Upper lobe of right lung (tissue), 1 donor: Measurements from ENCODE around the gene MAFG. TPM values are rescaled to one million over a fixed set of nuclear protein-coding genes. Genes with fewer than 3 reads are reported as not detected.

Experiments
- ATAC-seq: fragments of 200-7000 bp; cut with Tn5 transposase; one replicate; pipeline ENCODE4 v1.9.1; 2020; ENCODE audit warnings: mild to moderate bottlenecking, moderate library complexity
- DNase-seq: peaks from one replicate; pipeline ENCODE4 v3.0.0-alpha.2; 2020
- H3K27ac ChIP-seq: fragments of 200-600 bp; one replicate; pipeline ENCODE4 v1.8.0; 2022
- H3K27me3 ChIP-seq: fragments of 200-600 bp; one replicate; pipeline ENCODE4 v1.8.0; 2022; ENCODE audit warnings: mild to moderate bottlenecking
- H3K36me3 ChIP-seq: fragments of 200-600 bp; one replicate; pipeline ENCODE4 v1.8.0; 2022
- H3K4me1 ChIP-seq: fragments of 200-600 bp; one replicate; pipeline ENCODE4 v1.8.0; 2022
- H3K4me3 ChIP-seq: fragments of 200-600 bp; one replicate; pipeline ENCODE4 v1.8.0; 2022; ENCODE audit warnings: mild to moderate bottlenecking
- H3K9me3 ChIP-seq: fragments of 200-600 bp; one replicate; pipeline ENCODE4 v1.8.0; 2022
- intact Hi-C: fragments of 100-400 bp; cut with DNase I; formaldehyde crosslinking; loops from one replicate; pipeline ENCODE4 v1.11.0; 2022
- total RNA-seq: library from RNA; stranded (reverse); fragmentation: NEBNext Ultra II Directional; extraction: Animal tissue kit (Norgen Biotek cat#: 25700); gene quantifications from one replicate; pipeline ENCODE4 v1.2.1, GENCODE V29; 2021
- TF ChIP-seq, protein P1 (sequence below): fragments of 200-600 bp; IDR thresholded peaks from one replicate; pipeline ENCODE4 v1.8.0; 2022; ENCODE audit warnings: antibody characterized with exemption
- donor health status: DM: no; HTN: yes; CAD: no; lungs with severe emphysema.

MAFG gene
- total RNA-seq, 1 donor from 2014 or later: 35.9 TPM

DNA sequence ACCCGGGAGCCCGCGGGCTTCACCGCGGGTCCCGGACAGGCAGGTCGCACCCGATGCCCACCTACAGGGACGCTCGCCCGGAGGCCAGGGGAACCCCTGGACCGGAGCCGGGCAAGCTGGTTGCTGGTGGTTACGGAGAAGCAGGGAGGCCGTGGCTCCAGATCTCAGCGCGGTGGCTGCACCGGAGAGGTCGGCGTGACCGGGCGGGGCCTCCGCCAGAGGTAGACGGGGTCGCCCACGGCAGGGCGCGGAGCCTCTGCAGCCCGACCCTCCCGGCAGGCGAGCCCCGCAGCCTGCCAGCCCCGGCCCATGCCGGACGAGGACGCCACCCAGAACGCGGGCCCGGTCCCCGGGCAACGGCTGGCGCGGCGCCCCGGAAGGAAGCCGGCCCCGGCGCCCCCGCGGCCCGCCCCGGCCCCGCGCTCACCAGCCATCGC is 16.7 kb downstream of the MAFG start:
- Histone ChIP-seq H3K4me1 (peaks cover 13% of the 10 kb centered on the region), H3K36me3 (peaks cover 45% of the 10 kb centered on the region), H3K9me3 (no peaks in the 10 kb centered on the region), H3K27ac (peak overlapping the region; percentile 60), H3K27me3 (no peaks in the 10 kb centered on the region), H3K4me3 (peak overlapping the region; percentile 85)
- ATAC-seq: no peak
- intact Hi-C loops: no loop called here
- TF ChIP-seq, protein P1, sequence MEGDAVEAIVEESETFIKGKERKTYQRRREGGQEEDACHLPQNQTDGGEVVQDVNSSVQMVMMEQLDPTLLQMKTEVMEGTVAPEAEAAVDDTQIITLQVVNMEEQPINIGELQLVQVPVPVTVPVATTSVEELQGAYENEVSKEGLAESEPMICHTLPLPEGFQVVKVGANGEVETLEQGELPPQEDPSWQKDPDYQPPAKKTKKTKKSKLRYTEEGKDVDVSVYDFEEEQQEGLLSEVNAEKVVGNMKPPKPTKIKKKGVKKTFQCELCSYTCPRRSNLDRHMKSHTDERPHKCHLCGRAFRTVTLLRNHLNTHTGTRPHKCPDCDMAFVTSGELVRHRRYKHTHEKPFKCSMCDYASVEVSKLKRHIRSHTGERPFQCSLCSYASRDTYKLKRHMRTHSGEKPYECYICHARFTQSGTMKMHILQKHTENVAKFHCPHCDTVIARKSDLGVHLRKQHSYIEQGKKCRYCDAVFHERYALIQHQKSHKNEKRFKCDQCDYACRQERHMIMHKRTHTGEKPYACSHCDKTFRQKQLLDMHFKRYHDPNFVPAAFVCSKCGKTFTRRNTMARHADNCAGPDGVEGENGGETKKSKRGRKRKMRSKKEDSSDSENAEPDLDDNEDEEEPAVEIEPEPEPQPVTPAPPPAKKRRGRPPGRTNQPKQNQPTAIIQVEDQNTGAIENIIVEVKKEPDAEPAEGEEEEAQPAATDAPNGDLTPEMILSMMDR: no peak
- DNase-seq: peak; percentile 76

DNA sequence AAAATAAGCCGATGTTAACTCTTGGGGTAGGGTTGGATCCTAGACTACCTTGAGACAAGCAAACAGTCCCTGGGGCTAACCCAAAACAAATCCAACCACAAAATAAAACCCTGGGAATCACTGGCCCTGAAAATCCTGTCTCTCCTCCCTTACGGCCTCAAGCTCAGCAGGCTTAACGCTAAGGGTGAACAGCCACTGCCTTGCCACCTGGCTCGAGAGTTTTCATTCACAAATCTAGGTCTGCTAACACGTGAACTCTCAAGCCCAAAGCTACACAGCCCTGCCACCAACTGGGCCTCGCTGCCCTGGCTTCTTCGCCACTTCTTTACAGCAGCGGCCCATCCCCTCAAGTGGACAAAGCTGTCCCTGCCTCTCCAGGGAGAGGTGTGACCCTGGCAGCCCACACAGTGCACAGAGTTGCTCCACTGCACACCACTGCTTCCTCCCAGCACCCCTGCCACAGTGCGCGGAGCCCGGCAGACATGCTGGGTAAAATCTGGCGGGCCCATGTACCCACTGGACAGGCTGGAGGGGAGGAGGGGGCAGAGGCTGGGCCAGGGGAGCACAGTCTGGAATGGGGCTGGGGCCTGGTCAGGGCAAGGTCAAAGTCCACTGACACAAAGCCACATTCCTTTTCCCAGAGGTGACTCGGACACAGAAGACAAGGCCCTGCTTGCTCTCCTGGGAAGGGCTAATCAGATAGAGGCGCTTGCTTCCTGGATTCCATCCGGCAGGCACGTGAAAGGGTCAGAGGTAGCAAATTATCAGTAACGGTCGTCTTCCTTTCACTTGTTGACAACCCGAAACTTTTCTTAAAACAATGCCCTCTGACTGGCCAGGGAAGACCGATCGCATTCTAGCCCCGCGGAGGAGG is 17.3 kb downstream of the MAFG start:
- TF ChIP-seq, protein P1: no peak
- ATAC-seq (peak; percentile 2), DNase-seq (no peak)
- peak overlapping the region; percentile 85 for H3K4me3 ChIP-seq
- H3K4me1 ChIP-seq: peaks cover 13% of the 10 kb centered on the region
- no peaks in the 10 kb centered on the region for H3K27me3 ChIP-seq
- intact Hi-C loops: no loop called here
- H3K27ac ChIP-seq: peak overlapping the region; percentile 60
- H3K9me3 ChIP-seq: no peaks in the 10 kb centered on the region
- peaks cover 46% of the 10 kb centered on the region for H3K36me3 ChIP-seq

DNA sequence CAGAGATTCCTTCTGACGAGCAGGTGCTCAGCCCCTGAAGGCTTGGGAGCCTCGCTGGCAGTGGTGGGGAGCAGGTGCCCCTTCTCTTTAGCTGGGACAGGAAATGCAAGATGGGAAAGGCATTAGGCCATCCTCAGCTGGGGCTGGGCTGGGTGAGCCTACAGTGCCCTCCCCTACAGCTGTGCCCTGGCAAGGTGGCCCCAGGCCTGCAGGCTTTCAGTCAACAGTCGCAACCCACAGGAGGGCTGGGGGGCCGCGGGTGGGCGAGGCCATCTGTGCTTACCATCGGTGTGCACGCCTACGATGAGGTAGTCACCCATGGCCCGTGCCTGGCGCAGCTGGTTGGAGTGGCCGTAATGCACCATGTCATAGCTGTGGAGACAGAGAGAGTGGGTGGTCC is 18.3 kb downstream of the MAFG start:
- intact Hi-C loops: no loop called here
- Histone ChIP-seq H3K4me3 (no peak overlapping the region), H3K9me3 (no peaks in the 10 kb centered on the region), H3K4me1 (peaks cover 13% of the 10 kb centered on the region), H3K36me3 (peaks cover 36% of the 10 kb centered on the region), H3K27ac (no peak overlapping the region), H3K27me3 (no peaks in the 10 kb centered on the region)
- no peak for DNase-seq
- no peak for ATAC-seq
- TF ChIP-seq, protein P1: no peak

DNA sequence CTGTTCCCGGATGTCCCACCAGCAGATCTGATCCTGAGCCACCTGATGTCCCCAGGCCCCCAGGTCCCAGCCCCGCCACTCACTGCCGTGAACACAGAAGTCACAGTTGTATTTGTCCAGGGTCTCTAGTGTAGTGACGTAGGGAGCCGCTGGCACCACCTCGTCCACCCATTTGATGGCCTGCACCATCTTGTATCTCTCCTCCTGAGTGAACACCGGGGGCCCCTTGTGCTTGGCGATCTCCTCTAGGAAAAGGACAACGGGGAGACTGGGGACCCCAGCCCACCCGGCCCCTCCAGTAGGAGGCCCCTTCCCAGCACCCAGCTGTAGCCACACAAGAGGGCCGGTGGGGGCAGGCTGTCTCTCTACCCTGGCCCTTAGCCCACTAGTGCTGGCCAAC is 18.7 kb downstream of the MAFG start:
- TF ChIP-seq, protein P1: no peak
- Histone ChIP-seq H3K36me3 (peaks cover 32% of the 10 kb centered on the region), H3K27me3 (no peaks in the 10 kb centered on the region), H3K27ac (no peak overlapping the region), H3K9me3 (no peaks in the 10 kb centered on the region), H3K4me1 (peaks cover 13% of the 10 kb centered on the region), H3K4me3 (no peak overlapping the region)
- DNase-seq: no peak
- no peak for ATAC-seq
- intact Hi-C loops: no loop called here

DNA sequence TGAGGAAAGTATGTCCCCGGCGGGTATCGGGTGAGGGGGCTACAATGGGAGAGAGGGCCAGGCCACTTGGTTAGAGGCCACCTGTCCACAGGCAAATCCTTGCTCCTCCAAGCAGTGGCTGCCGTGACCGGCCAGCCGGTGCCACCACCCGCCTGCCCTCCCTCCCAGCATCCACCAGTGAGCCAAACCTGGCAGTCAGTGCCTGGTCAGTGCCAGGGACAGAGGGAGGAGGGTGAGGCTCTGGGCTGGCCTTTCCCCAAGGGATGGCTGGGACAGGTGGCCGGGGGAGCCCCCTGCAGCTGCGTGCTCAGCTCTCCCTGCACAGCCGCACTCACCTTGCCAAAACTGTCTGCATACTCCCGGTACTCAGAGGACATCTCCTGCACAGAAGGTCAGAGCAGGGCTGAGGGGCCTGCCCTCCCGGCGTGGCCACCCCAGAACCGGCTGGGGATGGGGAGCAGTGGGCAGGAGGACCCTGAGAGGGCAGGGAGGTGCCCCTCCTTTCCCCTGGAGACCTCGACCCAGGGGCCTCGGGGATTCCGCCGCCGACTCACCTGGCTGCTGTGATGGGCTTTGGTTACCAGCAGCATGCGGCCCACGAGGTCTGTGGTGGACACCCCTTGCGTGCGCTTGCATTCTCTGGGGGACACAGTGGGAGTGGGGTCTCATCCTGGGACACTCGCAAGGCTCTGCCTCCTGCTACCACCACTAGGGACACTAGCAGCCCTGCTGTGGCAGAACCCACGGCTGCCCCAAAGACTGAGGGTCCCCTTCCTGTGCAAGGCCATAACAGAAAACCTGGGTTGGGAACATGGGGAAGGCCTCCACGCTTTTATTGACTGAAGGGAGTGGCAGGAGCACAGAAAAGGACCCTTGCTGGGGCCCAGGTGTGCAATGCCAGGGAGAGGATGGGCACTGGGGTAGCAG is 20.1 kb downstream of the MAFG start:
- Histone ChIP-seq H3K4me3 (no peak overlapping the region), H3K27me3 (no peaks in the 10 kb centered on the region), H3K27ac (no peak overlapping the region), H3K36me3 (peaks cover 19% of the 10 kb centered on the region), H3K4me1 (peaks cover 13% of the 10 kb centered on the region), H3K9me3 (no peaks in the 10 kb centered on the region)
- intact Hi-C loops: no loop called here
- TF ChIP-seq, protein P1: no peak
- no peak for ATAC-seq
- no peak for DNase-seq
